SK-MEL-5 (cell line): ENCODE measurements around the gene MRPL17. TPM values are rescaled to one million over a fixed set of nuclear protein-coding genes. Genes with fewer than 3 reads are reported as not detected.
"Not testable (repeated sequence)": the region's sequence is repeated elsewhere in the genome, so short reads cannot be mapped to it uniquely, and the experiment has no call there.

ENCODE experiments used
- DNase-seq: peaks from one replicate; pipeline ENCODE4 v3.0.0-alpha.2; 2016; ENCODE audit warnings: low read depth, low spot score
- in situ Hi-C: cut with HindIII; loops from 2 replicates; pipeline ENCODE4 v1.10.0; 2016; ENCODE audit warnings: low sequenced_read_pairs, high pct_unique_total_duplicates, low pct_unique_long_range_greater_than_20kb
- total RNA-seq: library from RNA; depleted of rRNA; stranded (reverse); fragments of >200 nt; shearing (Covaris generic); gene quantifications from 2 replicates; pipeline ENCODE4 v1.2.3, GENCODE V29; 2014

The MRPL17 gene
- total RNA-seq, 1 experiment from 2014 or later = 58.3 TPM

GRCh38 chr11:6690431-6691132 is 7.4 kb upstream of the MRPL17 start:
- DNase-seq, in situ Hi-C loops: not testable (repeated sequence)

- DNase-seq = no peak
- in situ Hi-C loops = no loop called here
Observed at GRCh38 chr11:6687876-6688275, 4.7 kb upstream of the MRPL17 start.

GRCh38 chr11:6686006-6686405 is 2.9 kb upstream of the MRPL17 start:
- DNase-seq = no peak
- in situ Hi-C loops = no loop called here

- in situ Hi-C loops, DNase-seq: not testable (repeated sequence)
Observed at GRCh38 chr11:6684068-6684467, 928 bp upstream of the MRPL17 start.

GRCh38 chr11:6682591-6682935 is 577 bp downstream of the MRPL17 start:
- no peak for DNase-seq
- in situ Hi-C loops = no loop called here

- in situ Hi-C loops = no loop called here
- peak; percentile 7 for DNase-seq
Observed at GRCh38 chr11:6681949-6682348, 1.2 kb downstream of the MRPL17 start.

GRCh38 chr11:6681505-6681904 is 1.6 kb downstream of the MRPL17 start:
- in situ Hi-C loops = no loop called here
- no peak for DNase-seq

- DNase-seq = no peak
- in situ Hi-C loops = no loop called here
Observed at GRCh38 chr11:6677018-6677417, 6.1 kb downstream of the MRPL17 start.

GRCh38 chr11:6674862-6675261 is 8.3 kb downstream of the MRPL17 start:
- no peak for DNase-seq
- in situ Hi-C loops = no loop called here

GRCh38 chr11:6674219-6674597 is 8.9 kb downstream of the MRPL17 start:
- no peak for DNase-seq
- in situ Hi-C loops = no loop called here

GRCh38 chr11:6673523-6674218 is 9.5 kb downstream of the MRPL17 start:
- in situ Hi-C loops = no loop called here
- no peak for DNase-seq

- in situ Hi-C loops = no loop called here
- no peak for DNase-seq
Observed at GRCh38 chr11:6671991-6672390, 11.1 kb downstream of the MRPL17 start.

GRCh38 chr11:6670202-6670830 is 12.8 kb downstream of the MRPL17 start:
- in situ Hi-C loops = no loop called here

GRCh38 chr11:6667733-6668374 is 15.3 kb downstream of the MRPL17 start:
- in situ Hi-C loops = no loop called here
- peak; percentile 47 for DNase-seq

More at GRCh38 chr11:6670202-6670830, 12.8 kb downstream of the MRPL17 start:
- DNase-seq = no peak

- in situ Hi-C loops = no loop called here
- DNase-seq = no peak
Observed at GRCh38 chr11:6666302-6667183, 16.6 kb downstream of the MRPL17 start.

- in situ Hi-C loops = no loop called here
Observed at GRCh38 chr11:6664551-6664950, 18.6 kb downstream of the MRPL17 start.

GRCh38 chr11:6663794-6664469 is 19.2 kb downstream of the MRPL17 start:
- no peak for DNase-seq
- in situ Hi-C loops = no loop called here

More at GRCh38 chr11:6664551-6664950, 18.6 kb downstream of the MRPL17 start:
- no peak for DNase-seq
